KG1 (cell line): ENCODE measurements around the gene CCDC97.
"Not testable (repeated sequence)": the region's sequence is repeated elsewhere in the genome, so short reads cannot be mapped to it uniquely, and the experiment has no call there.

Source experiments
- DNase-seq: peaks from one replicate; lab custom pipeline; 2025; lab: John Stamatoyannopoulos, UW

Gene CCDC97

GRCh38 chr19:41339936-41340335, 30.0 kb downstream of the CCDC97 start:
- DNase-seq: no peak

GRCh38 chr19:41341669-41342490, 31.9 kb downstream of the CCDC97 start:
- no peak for DNase-seq

- no peak for DNase-seq
Measured at GRCh38 chr19:41344162-41344561, 34.2 kb downstream of the CCDC97 start.

GRCh38 chr19:41346916-41347315, 36.9 kb downstream of the CCDC97 start:
- DNase-seq: not testable (repeated sequence)

- DNase-seq: peak; percentile 55
Measured at GRCh38 chr19:41350735-41351338, 40.9 kb downstream of the CCDC97 start.

GRCh38 chr19:41351339-41352245, 41.6 kb downstream of the CCDC97 start:
- peak; percentile 55 for DNase-seq

- no peak for DNase-seq
Measured at GRCh38 chr19:41352279-41352608, 42.3 kb downstream of the CCDC97 start.

GRCh38 chr19:41352609-41353465, 42.9 kb downstream of the CCDC97 start:
- peak; percentile 55 for DNase-seq

- peak; percentile 64 for DNase-seq
Measured at GRCh38 chr19:41353466-41354342, 43.7 kb downstream of the CCDC97 start, which contains the start of gene TGFB1. Gene TGFB1 (minus strand): TSS chr19:41353922. CDS start chr19:41353044, 878 bp downstream.

- no peak for DNase-seq
Measured at GRCh38 chr19:41354343-41354953, 44.5 kb downstream of the CCDC97 start.

GRCh38 chr19:41355035-41355434, 45.1 kb downstream of the CCDC97 start:
- DNase-seq: no peak

- no peak for DNase-seq
Measured at GRCh38 chr19:41355802-41356201, 45.8 kb downstream of the CCDC97 start.

GRCh38 chr19:41356984-41357739, 47.2 kb downstream of the CCDC97 start:
- no peak for DNase-seq

GRCh38 chr19:41357746-41358145, 47.8 kb downstream of the CCDC97 start:
- DNase-seq: no peak

- no peak for DNase-seq
Measured at GRCh38 chr19:41359741-41360140, 49.8 kb downstream of the CCDC97 start.

- DNase-seq: no peak
Measured at GRCh38 chr19:41362143-41362847, 52.3 kb downstream of the CCDC97 start.

- DNase-seq: no peak
Measured at GRCh38 chr19:41363371-41363752, 53.4 kb downstream of the CCDC97 start.

- DNase-seq: peak; percentile 91
Measured at GRCh38 chr19:41363753-41364523, 54.0 kb downstream of the CCDC97 start, which contains the start of gene B9D2. Gene B9D2 (minus strand): TSS chr19:41364149. CDS start chr19:41363519, 630 bp downstream.
